OCI-M2 (cell line): ENCODE results near the gene NGDN.
A peak's percentile ranks its signal among the peaks of the same experiment; 100 is the strongest.
"Not testable (repeated sequence)": the region's sequence is repeated elsewhere in the genome, so short reads cannot be mapped to it uniquely, and the experiment has no call there.

Experiments used
- DNase-seq: peaks from one replicate; lab custom pipeline; 2025; ENCODE audit not compliant: unreplicated experiment; lab: John Stamatoyannopoulos, UW

NGDN gene

GRCh38 chr14:23438101-23438971 lies 31.2 kb upstream of the NGDN start:
- DNase-seq: peak; percentile 77

GRCh38 chr14:23439107-23439835 lies 30.2 kb upstream of the NGDN start:
- no peak for DNase-seq

- DNase-seq: no peak
Measured at GRCh38 chr14:23441076-23441475, 28.4 kb upstream of the NGDN start.

- DNase-seq: no peak
Measured at GRCh38 chr14:23442721-23443356, 26.7 kb upstream of the NGDN start.

- DNase-seq: no peak
Measured at GRCh38 chr14:23443411-23443812, 26.1 kb upstream of the NGDN start.

- no peak for DNase-seq
Measured at GRCh38 chr14:23443881-23444280, 25.6 kb upstream of the NGDN start.

GRCh38 chr14:23444314-23444713 lies 25.2 kb upstream of the NGDN start:
- DNase-seq: no peak

- no peak for DNase-seq
Measured at GRCh38 chr14:23445773-23446172, 23.7 kb upstream of the NGDN start.

GRCh38 chr14:23446291-23446851 lies 23.1 kb upstream of the NGDN start:
- no peak for DNase-seq

GRCh38 chr14:23447361-23448350 lies 21.8 kb upstream of the NGDN start:
- no peak for DNase-seq

GRCh38 chr14:23449314-23449713 lies 20.2 kb upstream of the NGDN start:
- no peak for DNase-seq

- no peak for DNase-seq
Measured at GRCh38 chr14:23450379-23450778, 19.1 kb upstream of the NGDN start.

GRCh38 chr14:23452237-23452636 lies 17.3 kb upstream of the NGDN start:
- no peak for DNase-seq

GRCh38 chr14:23454445-23454856 lies 15.1 kb upstream of the NGDN start:
- DNase-seq: peak; percentile 91

GRCh38 chr14:23456883-23457586 lies 12.5 kb upstream of the NGDN start:
- DNase-seq: not testable (repeated sequence)

- DNase-seq: no peak
Measured at GRCh38 chr14:23457587-23458445, 11.7 kb upstream of the NGDN start.

GRCh38 chr14:23460960-23461359 lies 8.5 kb upstream of the NGDN start:
- DNase-seq: no peak

- DNase-seq: no peak
Measured at GRCh38 chr14:23464700-23465099, 4.8 kb upstream of the NGDN start.

- no peak for DNase-seq
Measured at GRCh38 chr14:23465261-23465660, 4.2 kb upstream of the NGDN start.
